H1 (cell line): ENCODE measurements around the gene HTR6. TPM values are rescaled to one million over a fixed set of nuclear protein-coding genes. Genes with fewer than 3 reads are reported as not detected.

Experiments used
- CTCF ChIA-PET: fragments of 300-600 bp; sonication (Branson Sonifier 250); formaldehyde crosslinking; loops from one replicate; lab custom pipeline; 2021; ENCODE audit not compliant: partially characterized antibody; lab: Charles Lee
- POLR2A ChIA-PET: fragments of 300-600 bp; sonication (Branson Sonifier 250); formaldehyde crosslinking; loops from one replicate; lab custom pipeline; 2021; ENCODE audit warnings: inconsistent platforms; ENCODE audit not compliant: partially characterized antibody; lab: Charles Lee
- DNase-seq, 2 experiments: peaks; one replicate each; pipeline versions ENCODE4 v3.0.0 to v3.0.0-alpha.2; 2010 to 2022; ENCODE audit warnings: low spot score in 2 of 2, low read depth in 1 of 2, mixed read lengths in 1 of 2
- FAIRE-seq: peaks from 2 replicates; lab custom pipeline; 2011; peaks lifted over from hg19 to GRCh38; lab: Jason Lieb, UNC
- H2AFZ ChIP-seq: 2 replicates; pipeline ENCODE4 v1.8.1; 2012; ENCODE audit warnings: low read length, inconsistent platforms
- H2AK5ac ChIP-seq: 2 replicates; pipeline ENCODE4 v1.6.1; 2013; ENCODE audit warnings: low read depth, low read length
- H2BK120ac ChIP-seq: replicated peaks from 2 replicates; pipeline ENCODE3; 2013; ENCODE audit warnings: low read depth, low read length, inconsistent platforms
- H2BK12ac ChIP-seq: 2 replicates; pipeline ENCODE4 v1.6.1; 2013; ENCODE audit warnings: low read depth, low read length
- H2BK15ac ChIP-seq: 2 replicates; pipeline ENCODE4 v1.6.1; 2013; ENCODE audit warnings: low read length
- H2BK20ac ChIP-seq: 2 replicates; pipeline ENCODE4 v1.6.1; 2013; ENCODE audit warnings: low read length
- H2BK5ac ChIP-seq: 2 replicates; pipeline ENCODE4 v1.6.1; 2013; ENCODE audit warnings: low read depth, low read length
- H3K14ac ChIP-seq: 2 replicates; pipeline ENCODE4 v1.6.1; 2013; ENCODE audit warnings: inconsistent platforms; ENCODE audit not compliant: insufficient read length
- H3K18ac ChIP-seq: 2 replicates; pipeline ENCODE4 v1.6.1; 2013; ENCODE audit warnings: low read length; ENCODE audit errors: extremely low read depth
- H3K23ac ChIP-seq: 2 replicates; pipeline ENCODE4 v1.6.1; 2013; ENCODE audit warnings: inconsistent platforms; ENCODE audit not compliant: insufficient read length
- H3K23me2 ChIP-seq: 2 replicates; pipeline ENCODE4 v1.6.1; 2013; ENCODE audit warnings: low read depth, low read length
- H3K27ac ChIP-seq: 2 replicates; pipeline ENCODE4 v1.6.1; 2011; ENCODE audit warnings: low read depth, low read length, inconsistent platforms
- H3K27me3 ChIP-seq, 4 experiments: replicated peaks in 1 of 4; 1 replicate in 1 of 4; 2 replicates in 3 of 4; pipeline versions ENCODE4 v1.6.1 to v1.8.1; 2011 to 2013; ENCODE audit warnings: low read length in 3 of 4, mild to moderate bottlenecking in 3 of 4, inconsistent platforms in 2 of 4, mixed read lengths in 2 of 4, moderate library complexity in 1 of 4; ENCODE audit not compliant: control insufficient read depth in 3 of 4, insufficient read depth in 3 of 4; ENCODE audit errors: extremely low read depth in 1 of 4
- H3K36me3 ChIP-seq, 4 experiments: 2 replicates each; pipeline versions ENCODE4 v1.6.1 to v1.8.1; 2011 to 2013; ENCODE audit warnings: mild to moderate bottlenecking in 4 of 4, low read length in 3 of 4, moderate library complexity in 2 of 4, control low read depth in 1 of 4, inconsistent platforms in 1 of 4; ENCODE audit not compliant: insufficient read depth in 4 of 4, control insufficient read depth in 2 of 4
- H3K4ac ChIP-seq: replicated peaks from 2 replicates; pipeline ENCODE3; 2013; ENCODE audit warnings: low read length, low read depth, mixed read lengths, inconsistent platforms; ENCODE audit not compliant: insufficient read length
- H3K4me1 ChIP-seq, 4 experiments: replicated peaks in 1 of 4; 1 replicate in 1 of 4; 2 replicates in 3 of 4; pipeline versions ENCODE4 v1.6.1 to v1.8.1; 2011 to 2013; ENCODE audit warnings: low read length in 3 of 4, inconsistent platforms in 2 of 4, mixed read lengths in 1 of 4; ENCODE audit not compliant: insufficient read depth in 4 of 4, control insufficient read depth in 3 of 4
- H3K4me2 ChIP-seq, 2 experiments: 2 replicates each; pipeline versions ENCODE4 v1.6.1 to v1.8.1; 2011 to 2013; ENCODE audit warnings: low read depth in 2 of 2, low read length in 2 of 2, control low read depth in 1 of 2, inconsistent platforms in 1 of 2, mild to moderate bottlenecking in 1 of 2; ENCODE audit not compliant: insufficient read depth in 1 of 2
- H3K4me3 ChIP-seq, 4 experiments: fragments of 200-600, 300-600 bp in 1 of 4; sonication (generic), shearing (Covaris generic), sonication (Bioruptor Twin) in 1 of 4; 2 replicates each; pipeline versions ENCODE4 v1.5.1 to v1.8.1; 2011 to 2016; ENCODE audit warnings: low read length in 4 of 4, low read depth in 3 of 4, control low read depth in 2 of 4, inconsistent platforms in 2 of 4, mild to moderate bottlenecking in 2 of 4, mixed read lengths in 1 of 4, moderate library complexity in 1 of 4; ENCODE audit not compliant: insufficient read depth in 2 of 4; ENCODE audit errors: extremely low read depth in 1 of 4
- H3K56ac ChIP-seq: replicated peaks from 2 replicates; pipeline ENCODE3; 2013; ENCODE audit warnings: low read depth, mild to moderate bottlenecking, mixed read lengths, low read length, inconsistent platforms; ENCODE audit not compliant: insufficient read length
- H3K79me1 ChIP-seq: 2 replicates; pipeline ENCODE4 v1.6.1; 2013; ENCODE audit warnings: low read depth, low read length, control low read depth
- H3K79me2 ChIP-seq, 2 experiments: 2 replicates each; pipeline versions ENCODE4 v1.6.1 to v1.8.1; 2012 to 2013; ENCODE audit warnings: low read length in 2 of 2, mild to moderate bottlenecking in 2 of 2, inconsistent platforms in 1 of 2; ENCODE audit not compliant: insufficient read depth in 2 of 2, control insufficient read depth in 1 of 2
- H3K9ac ChIP-seq, 4 experiments: replicated peaks in 1 of 4; 1 replicate in 1 of 4; 2 replicates in 3 of 4; pipeline versions ENCODE4 v1.6.1 to v1.8.1; 2011 to 2013; ENCODE audit warnings: low read depth in 3 of 4, low read length in 3 of 4, control low read depth in 2 of 4, mild to moderate bottlenecking in 2 of 4, moderate library complexity in 2 of 4, inconsistent platforms in 1 of 4; ENCODE audit errors: extremely low read depth in 1 of 4
- H3K9me3 ChIP-seq, 2 experiments: 2 replicates each; pipeline versions ENCODE4 v1.6.1 to v1.8.1; 2012 to 2013; ENCODE audit warnings: mild to moderate bottlenecking in 2 of 2, moderate library complexity in 2 of 2, control low read depth in 1 of 2, inconsistent platforms in 1 of 2, low read depth in 1 of 2, low read length in 1 of 2, mixed read lengths in 1 of 2; ENCODE audit not compliant: insufficient read depth in 2 of 2
- H4K20me1 ChIP-seq, 2 experiments: replicated peaks in 1 of 2; 2 replicates each; pipeline versions ENCODE3 to v1.8.1; 2011 to 2013; ENCODE audit warnings: inconsistent platforms in 2 of 2, low read length in 2 of 2, mild to moderate bottlenecking in 1 of 2; ENCODE audit not compliant: insufficient read depth in 2 of 2, control insufficient read depth in 1 of 2
- H4K5ac ChIP-seq: 2 replicates; pipeline ENCODE4 v1.6.1; 2013; ENCODE audit warnings: low read length, low read depth, mixed read lengths, inconsistent platforms; ENCODE audit not compliant: insufficient read length
- H4K8ac ChIP-seq: 2 replicates; pipeline ENCODE4 v1.8.0; 2013; ENCODE audit warnings: mild to moderate bottlenecking, moderate library complexity, low read length, inconsistent platforms; ENCODE audit not compliant: insufficient read depth; ENCODE audit errors: extremely low read depth
- H4K91ac ChIP-seq: replicated peaks from 2 replicates; pipeline ENCODE3; 2013; ENCODE audit warnings: low read length, mixed read lengths, inconsistent platforms; ENCODE audit not compliant: insufficient read length
- ATF3 ChIP-seq: IDR thresholded peaks from 2 replicates; pipeline ENCODE4 v1.6.1; 2011; ENCODE audit warnings: low read depth, mild to moderate bottlenecking, low read length; ENCODE audit not compliant: insufficient read depth
- BACH1 ChIP-seq: IDR thresholded peaks from 2 replicates; pipeline ENCODE4 v1.6.1; 2012; ENCODE audit warnings: low read length, improper control_type of control experiment
- CHD2 ChIP-seq: IDR thresholded peaks from 2 replicates; pipeline ENCODE4 v1.6.1; 2012; ENCODE audit warnings: low read length, improper control_type of control experiment
- CREB1 ChIP-seq: IDR thresholded peaks from 2 replicates; pipeline ENCODE4 v1.6.1; 2012; ENCODE audit warnings: inconsistent platforms
- PHF8 ChIP-seq: fragments of 200-600 bp; sonication (generic); conservative IDR thresholded peaks from 2 replicates; pipeline ENCODE4 v1.7.1; 2012; ENCODE audit warnings: low read depth, mild to moderate bottlenecking, inconsistent platforms, low read length, moderate library complexity
- RAD21 ChIP-seq, 2 experiments: IDR thresholded peaks in 1 of 2; conservative IDR thresholded peaks in 1 of 2; 2 replicates each; pipeline ENCODE4 v1.6.1; 2011; ENCODE audit warnings: low read depth in 2 of 2, low read length in 2 of 2, improper control_type of control experiment in 1 of 2, inconsistent platforms in 1 of 2, mild to moderate bottlenecking in 1 of 2, moderate library complexity in 1 of 2
- RBBP5 ChIP-seq: IDR thresholded peaks from 2 replicates; pipeline ENCODE4 v1.7.1; 2012; ENCODE audit warnings: low read depth, mild to moderate bottlenecking, inconsistent platforms, low read length, moderate library complexity, borderline replicate concordance
- SP4 ChIP-seq: IDR thresholded peaks from 2 replicates; pipeline ENCODE4 v1.6.1; 2012; ENCODE audit warnings: low read length, inconsistent platforms
- SUZ12 ChIP-seq: fragments of 200-600 bp; sonication (generic); IDR thresholded peaks from 2 replicates; pipeline ENCODE4 v1.6.1; 2012; ENCODE audit warnings: mild to moderate bottlenecking, inconsistent platforms, low read length, moderate library complexity, mixed read lengths
- WGBS, 2 experiments: shearing (Covaris generic) in 1 of 2; methylation state at CpG; one replicate each; pipeline versions ENCODE4 v1.1.6 to v1.1.7; 2013 to 2015; ENCODE audit warnings: low lambda C conversion rate in 2 of 2, mixed read lengths in 2 of 2, inconsistent platforms in 1 of 2, low coverage in 1 of 2, missing lambda C conversion rate in 1 of 2; ENCODE audit not compliant: insufficient replicate concordance in 2 of 2, insufficient coverage in 1 of 2, insufficient read length in 1 of 2; ENCODE audit errors: extremely low coverage in 1 of 2, missing lambda C conversion rate in 1 of 2; 5-methylcytosine and 5-hydroxymethylcytosine counted together
- polyA plus RNA-seq, 7 experiments: library from polyadenylated mRNA; depleted of rRNA in 3 of 7; stranded (reverse) in 5 of 7; unstranded in 2 of 7; fragments of >200 nt in 5 of 7; fragments of 200-250 nt in 2 of 7; gene quantifications; 1 replicate in 5 of 7; 2 replicates in 1 of 7; 4 replicates in 1 of 7; pipeline versions ENCODE4 v1.2.1 to v1.2.3, GENCODE V29; 2011 to 2013; ENCODE audit warnings: missing spikeins in 2 of 7, mixed read lengths in 2 of 7
- total RNA-seq: library from RNA; stranded (reverse); fragmentation: NEBNext Ultra II Directional; extraction: Animal tissue kit (Norgen Biotek cat#: 25700); gene quantifications from 2 replicates; pipeline ENCODE4 v1.2.1, GENCODE V29; 2021

HTR6 gene
- total and polyA plus RNA-seq, 2 of the 8 experiments (the other 6 are each of a cell fraction or from before 2014, with no cell fraction given): 0.76 to 0.95 TPM

GRCh38 chr1:19715334-19716203 is 50.9 kb downstream of the HTR6 start:
- H3K9me3 ChIP-seq: no peaks in the 10 kb centered on the region
- H3K4me1 ChIP-seq: peaks cover 0 to 3% (median 0%) of the 10 kb centered on the region in 4 experiments; a peak in 1 of 7 replicates
- H3K9ac ChIP-seq: no peak overlapping the region; a peak in 1 of 7 replicates
- H2BK120ac ChIP-seq: no peak overlapping the region
- H4K8ac ChIP-seq: no peak overlapping the region
- no peak overlapping the region for H3K4me3 ChIP-seq
- no peak overlapping the region for H2BK5ac ChIP-seq
- no peak overlapping the region for H2BK12ac ChIP-seq
- no peak overlapping the region for H3K23ac ChIP-seq
- H4K5ac ChIP-seq: no peak overlapping the region
- no peaks in the 10 kb centered on the region for H3K23me2 ChIP-seq
- peak; percentile 96 to 98 for DNase-seq
- no peaks in the 10 kb centered on the region for H3K79me2 ChIP-seq
- no peak overlapping the region for H2BK20ac ChIP-seq
- CTCF ChIA-PET: interaction anchor here (0.7 to 3.3 kb wide), 28 partner anchors 10 to 362 kb away, joined by 3 to 46 read pairs (median 4); partner anchors contain the start of genes HTR6 and OTUD3
- peak; percentile 80 for FAIRE-seq
- H3K27ac ChIP-seq: no peak overlapping the region
- H3K36me3 ChIP-seq: no peaks in the 10 kb centered on the region
- no peak overlapping the region for H4K91ac ChIP-seq
- H3K79me1 ChIP-seq: no peaks in the 10 kb centered on the region
- H3K4me2 ChIP-seq: no peak overlapping the region; a peak in 1 of 4 replicates
- 35% methylated on average over 12 of the region's 12 CpGs; no CpG with 5 or more reads in 1 of the 2 experiments for WGBS, 2 experiments
- no peak overlapping the region for H3K4ac ChIP-seq
- no peak overlapping the region for H3K18ac ChIP-seq
- no peak overlapping the region for H3K14ac ChIP-seq
- no peaks in the 10 kb centered on the region for H3K27me3 ChIP-seq
- no peak overlapping the region for H2BK15ac ChIP-seq
- H2AK5ac ChIP-seq: no peak overlapping the region
- H3K56ac ChIP-seq: no peak overlapping the region
- H4K20me1 ChIP-seq: no peaks in the 10 kb centered on the region
- H2AFZ ChIP-seq: no peak overlapping the region
- POLR2A ChIA-PET: interaction anchor here (0.7 to 1.0 kb wide), 3 partner anchors 8 to 167 kb away, joined by 3 to 6 read pairs (median 3); partner anchors contain the start of gene OTUD3
- TF ChIP-seq CHD2 (no peak), RBBP5 (no peak), SP4 (no peak), CREB1 (peak; percentile 59; the same call in 1 of the 2 replicates), ATF3 (no peak), SUZ12 (no peak), BACH1 (no peak), RAD21 (IDR thresholded peaks at IDR 0.05 in 1 of 2, conservative IDR thresholded peaks at IDR 0.05 in 1 of 2; ENCODE audit: low read depth in 2 of 2, low read length in 2 of 2) (peak; percentile 69 to 77), PHF8 (no peak)
